GM12874 (cell line): ENCODE results near the gene C1QTNF12.

ENCODE experiments used
- TF ChIP-seq, protein P1 (sequence below): IDR thresholded peaks from 2 replicates; pipeline ENCODE4 v1.5.1; 2011; ENCODE audit warnings: low read depth, mild to moderate bottlenecking, control low read depth, low read length, moderate library complexity; ENCODE audit not compliant: insufficient read depth

The C1QTNF12 gene

DNA sequence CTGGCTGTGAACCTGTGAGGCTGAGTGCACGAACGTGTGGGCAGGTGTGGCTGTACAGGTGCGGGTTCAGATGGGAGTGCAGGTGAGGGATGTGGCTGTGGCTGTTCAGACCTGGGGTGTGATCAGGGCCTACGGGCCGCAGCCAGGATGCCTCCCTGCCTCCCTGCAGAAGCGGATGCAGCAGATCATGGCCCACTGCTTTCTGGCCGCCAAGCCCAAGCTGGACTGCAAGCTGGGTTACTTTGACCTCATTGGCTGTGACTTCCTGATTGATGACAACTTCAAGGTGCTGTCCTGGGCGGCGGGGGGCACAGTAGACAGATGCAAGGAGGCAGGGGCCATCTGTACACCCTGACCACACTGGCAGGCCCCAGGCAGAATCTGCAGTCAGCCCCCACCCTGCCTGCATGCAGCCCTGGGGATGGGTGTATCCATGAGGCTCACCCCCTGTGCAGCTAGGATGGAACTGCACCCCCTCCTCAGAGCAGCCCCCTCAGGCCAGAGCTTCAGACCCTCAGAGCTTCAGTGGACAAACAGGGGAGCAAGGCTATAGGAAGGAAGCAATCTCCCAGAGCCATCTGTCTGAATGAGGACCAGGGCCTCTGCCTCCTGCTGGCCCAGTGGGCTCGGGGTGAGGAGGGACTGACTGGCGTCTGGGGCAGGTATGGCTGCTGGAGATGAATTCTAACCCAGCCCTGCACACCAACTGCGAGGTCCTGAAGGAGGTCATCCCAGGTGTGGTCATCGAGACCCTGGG, 49.9 kb downstream of the C1QTNF12 start:
- TF ChIP-seq, protein P1, sequence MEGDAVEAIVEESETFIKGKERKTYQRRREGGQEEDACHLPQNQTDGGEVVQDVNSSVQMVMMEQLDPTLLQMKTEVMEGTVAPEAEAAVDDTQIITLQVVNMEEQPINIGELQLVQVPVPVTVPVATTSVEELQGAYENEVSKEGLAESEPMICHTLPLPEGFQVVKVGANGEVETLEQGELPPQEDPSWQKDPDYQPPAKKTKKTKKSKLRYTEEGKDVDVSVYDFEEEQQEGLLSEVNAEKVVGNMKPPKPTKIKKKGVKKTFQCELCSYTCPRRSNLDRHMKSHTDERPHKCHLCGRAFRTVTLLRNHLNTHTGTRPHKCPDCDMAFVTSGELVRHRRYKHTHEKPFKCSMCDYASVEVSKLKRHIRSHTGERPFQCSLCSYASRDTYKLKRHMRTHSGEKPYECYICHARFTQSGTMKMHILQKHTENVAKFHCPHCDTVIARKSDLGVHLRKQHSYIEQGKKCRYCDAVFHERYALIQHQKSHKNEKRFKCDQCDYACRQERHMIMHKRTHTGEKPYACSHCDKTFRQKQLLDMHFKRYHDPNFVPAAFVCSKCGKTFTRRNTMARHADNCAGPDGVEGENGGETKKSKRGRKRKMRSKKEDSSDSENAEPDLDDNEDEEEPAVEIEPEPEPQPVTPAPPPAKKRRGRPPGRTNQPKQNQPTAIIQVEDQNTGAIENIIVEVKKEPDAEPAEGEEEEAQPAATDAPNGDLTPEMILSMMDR, result no peak

DNA sequence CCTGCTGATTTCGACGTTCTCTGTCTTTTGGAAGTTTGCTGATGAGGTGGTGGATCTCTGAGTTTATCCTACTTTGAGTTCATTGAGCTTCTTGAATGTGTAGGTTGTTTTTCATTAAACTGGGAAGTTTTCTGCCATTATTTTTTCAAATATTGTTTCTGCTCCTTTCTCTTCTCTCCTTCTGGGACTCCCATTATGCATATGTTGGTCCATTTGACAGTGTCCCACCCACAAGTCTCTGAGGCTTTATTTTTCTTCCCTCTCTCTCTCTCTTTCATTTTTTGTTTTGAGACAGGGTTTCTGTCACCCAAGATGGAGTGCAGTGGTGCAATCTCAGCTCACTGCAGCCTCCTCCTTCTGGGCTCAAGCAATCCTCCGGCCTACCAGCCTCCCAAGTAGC, 51.8 kb downstream of the C1QTNF12 start:
- TF ChIP-seq, protein P1, result no peak
